Brain microvascular endothelial cell (primary cell): ENCODE measurements around the gene LRRC4C.

Source experiments
- DNase-seq: peaks from one replicate; pipeline ENCODE4 v3.0.0-alpha.2; 2020
- H3K27ac ChIP-seq: fragments of 250-450 bp; sonication (Bioruptor Pico); 2 replicates; pipeline ENCODE4 v1.5.1; 2020; ENCODE audit warnings: mild to moderate bottlenecking, moderate library complexity
- H3K27me3 ChIP-seq: fragments of 250-450 bp; sonication (Bioruptor Pico); replicated peaks from 2 replicates; pipeline ENCODE4 v1.5.1; 2020; ENCODE audit warnings: mild to moderate bottlenecking
- H3K36me3 ChIP-seq: fragments of 250-450 bp; sonication (Bioruptor Pico); replicated peaks from 2 replicates; pipeline ENCODE4 v1.5.1; 2020; ENCODE audit warnings: mild to moderate bottlenecking
- H3K4me3 ChIP-seq: 2 replicates; pipeline ENCODE4 v1.5.1; 2011; ENCODE audit warnings: low read depth, mild to moderate bottlenecking, control low read depth, low read length, moderate library complexity
- CTCF ChIP-seq: IDR thresholded peaks from 2 replicates; pipeline ENCODE4 v1.5.1; 2011; ENCODE audit warnings: low read depth, mild to moderate bottlenecking, moderate library complexity, low read length, control low read depth, inconsistent platforms; ENCODE audit errors: missing control alignments
- in situ Hi-C: cut with HindIII; loops from 2 replicates; pipeline ENCODE4 v1.10.0; 2017; ENCODE audit warnings: low sequenced_read_pairs, low pct_ligation_motif_present

Gene LRRC4C

GRCh38 chr11:41384329-41384728, 75.1 kb downstream of the LRRC4C start:
- in situ Hi-C loops = no loop called here

GRCh38 chr11:41383768-41384167, 75.7 kb downstream of the LRRC4C start:
- Histone ChIP-seq H3K4me3 (no peak overlapping the region), H3K27me3 (no peaks in the 10 kb centered on the region), H3K27ac (no peak overlapping the region), H3K36me3 (no peaks in the 10 kb centered on the region)
- no peak for TF ChIP-seq CTCF
- DNase-seq = no peak
- in situ Hi-C loops = no loop called here

More at GRCh38 chr11:41384329-41384728, 75.1 kb downstream of the LRRC4C start:
- H3K4me3 ChIP-seq = no peak overlapping the region
- H3K36me3 ChIP-seq = no peaks in the 10 kb centered on the region
- TF ChIP-seq CTCF = no peak
- no peaks in the 10 kb centered on the region for H3K27me3 ChIP-seq
- no peak overlapping the region for H3K27ac ChIP-seq
- DNase-seq = no peak

- DNase-seq = peak; percentile 18
- Histone ChIP-seq H3K27me3 (no peaks in the 10 kb centered on the region), H3K27ac (no peak overlapping the region), H3K4me3 (no peak overlapping the region), H3K36me3 (no peaks in the 10 kb centered on the region)
- no peak for TF ChIP-seq CTCF
- in situ Hi-C loops = no loop called here
These were observed 76.5 kb downstream of the LRRC4C start for GRCh38 chr11:41382927-41383326.

- Histone ChIP-seq H3K36me3 (no peaks in the 10 kb centered on the region), H3K4me3 (no peak overlapping the region), H3K27ac (no peak overlapping the region), H3K27me3 (no peaks in the 10 kb centered on the region)
- no peak for TF ChIP-seq CTCF
- no peak for DNase-seq
- in situ Hi-C loops = no loop called here
These were observed 80.4 kb downstream of the LRRC4C start for GRCh38 chr11:41379084-41379483.

GRCh38 chr11:41377709-41378394, 81.6 kb downstream of the LRRC4C start:
- TF ChIP-seq CTCF = no peak
- in situ Hi-C loops = no loop called here

GRCh38 chr11:41351825-41352224, 107.6 kb downstream of the LRRC4C start:
- in situ Hi-C loops = no loop called here
- no peak overlapping the region for H3K4me3 ChIP-seq
- no peak overlapping the region for H3K27ac ChIP-seq
- DNase-seq = no peak
- H3K36me3 ChIP-seq = no peaks in the 10 kb centered on the region
- TF ChIP-seq CTCF = no peak
- H3K27me3 ChIP-seq = no peaks in the 10 kb centered on the region

More at GRCh38 chr11:41377709-41378394, 81.6 kb downstream of the LRRC4C start:
- DNase-seq = no peak
- no peak overlapping the region for H3K4me3 ChIP-seq
- H3K27ac ChIP-seq = no peak overlapping the region
- H3K27me3 ChIP-seq = no peaks in the 10 kb centered on the region
- no peaks in the 10 kb centered on the region for H3K36me3 ChIP-seq
